PC-9 (cell line): ENCODE data around the gene RASAL2.
"Not testable (repeated sequence)": the region's sequence is repeated elsewhere in the genome, so short reads cannot be mapped to it uniquely, and the experiment has no call there.

ENCODE experiments used
- CTCF ChIP-seq: fragments of 200-600 bp; sonication (generic); conservative IDR thresholded peaks from 2 replicates; pipeline ENCODE4 v1.6.1; 2017; ENCODE audit warnings: mixed run types, antibody characterized with exemption, mild to moderate bottlenecking, moderate library complexity
- EZH2 ChIP-seq: fragments of 200-600 bp; sonication (generic); IDR thresholded peaks from 2 replicates; pipeline ENCODE4 v1.8.0; 2017; ENCODE audit warnings: antibody characterized with exemption, low read depth

- not testable (repeated sequence) for TF ChIP-seq CTCF, EZH2
Measured at GRCh38 chr1:178208269-178208856, 114.5 kb downstream of the RASAL2 start.
